WERI-Rb-1 (cell line): ENCODE data around the gene SZT2.

Experiments used
- DNase-seq: peaks from one replicate; pipeline ENCODE4 v3.0.0-alpha.2; 2020
- H3K27ac ChIP-seq: fragments of 250-450 bp; sonication (Bioruptor Pico); 2 replicates; pipeline ENCODE4 v1.5.1; 2020; ENCODE audit warnings: mild to moderate bottlenecking, moderate library complexity
- H3K27me3 ChIP-seq: fragments of 250-450 bp; sonication (Bioruptor Pico); 2 replicates; pipeline ENCODE4 v1.5.1; 2021; ENCODE audit warnings: mild to moderate bottlenecking, low read depth, moderate library complexity; ENCODE audit not compliant: insufficient read depth, severe bottlenecking
- H3K36me3 ChIP-seq: fragments of 250-450 bp; sonication (Bioruptor Pico); 2 replicates; pipeline ENCODE4 v1.5.1; 2020; ENCODE audit warnings: mild to moderate bottlenecking, moderate library complexity
- H3K4me3 ChIP-seq: 2 replicates; pipeline ENCODE4 v1.5.1; 2011; ENCODE audit warnings: low read depth, mild to moderate bottlenecking, control low read depth, low read length
- H3K9me3 ChIP-seq: fragments of 250-450 bp; sonication (Bioruptor Pico); 2 replicates; pipeline ENCODE4 v1.5.1; 2021; ENCODE audit warnings: mild to moderate bottlenecking, moderate library complexity; ENCODE audit not compliant: severe bottlenecking
- CTCF ChIP-seq: IDR thresholded peaks from 2 replicates; pipeline ENCODE4 v1.5.1; 2011; ENCODE audit warnings: low read depth, mild to moderate bottlenecking, control low read depth, inconsistent platforms, low read length

The SZT2 gene

GRCh38 chr1:43389326-43390313, at the start of gene SZT2, which contains the start of gene MED8:
Gene SZT2, plus strand, starts transcription at chr1:43389899. Its CDS starts 70 bp downstream, at chr1:43389969.
Gene MED8, minus strand, starts transcription at chr1:43389800. Its CDS starts 36 bp downstream, at chr1:43389764.
- H3K36me3 ChIP-seq: peaks cover 34% of the 10 kb centered on the region
- H3K4me3 ChIP-seq: peak within 1 kb of the TSS; percentile 60
- no peak for TF ChIP-seq CTCF
- peak within 1 kb of the TSS; percentile 96 for H3K27ac ChIP-seq
- H3K27me3 ChIP-seq: no peaks in the 10 kb centered on the region
- peak; percentile 97 for DNase-seq
- no peaks in the 10 kb centered on the region for H3K9me3 ChIP-seq

GRCh38 chr1:43340559-43340958, 49.1 kb upstream of the SZT2 start:
- DNase-seq: no peak
- no peak for TF ChIP-seq CTCF
- H3K4me3 ChIP-seq: no peak overlapping the region
- H3K9me3 ChIP-seq: no peaks in the 10 kb centered on the region
- no peak overlapping the region for H3K27ac ChIP-seq
- H3K36me3 ChIP-seq: no peaks in the 10 kb centered on the region
- H3K27me3 ChIP-seq: no peaks in the 10 kb centered on the region

GRCh38 chr1:43344267-43344850, 45.3 kb upstream of the SZT2 start:
- DNase-seq: no peak
- no peaks in the 10 kb centered on the region for H3K9me3 ChIP-seq
- no peaks in the 10 kb centered on the region for H3K36me3 ChIP-seq
- no peak overlapping the region for H3K4me3 ChIP-seq
- no peak overlapping the region for H3K27ac ChIP-seq
- no peak for TF ChIP-seq CTCF
- H3K27me3 ChIP-seq: no peaks in the 10 kb centered on the region

GRCh38 chr1:43345120-43345519, 44.6 kb upstream of the SZT2 start:
- no peak overlapping the region for H3K27ac ChIP-seq

GRCh38 chr1:43346636-43347035, 43.1 kb upstream of the SZT2 start:
- H3K36me3 ChIP-seq: no peaks in the 10 kb centered on the region
- TF ChIP-seq CTCF: no peak
- H3K27ac ChIP-seq: no peak overlapping the region
- DNase-seq: no peak
- no peaks in the 10 kb centered on the region for H3K9me3 ChIP-seq
- H3K27me3 ChIP-seq: no peaks in the 10 kb centered on the region
- no peak overlapping the region for H3K4me3 ChIP-seq

More at GRCh38 chr1:43345120-43345519, 44.6 kb upstream of the SZT2 start:
- DNase-seq: no peak
- no peaks in the 10 kb centered on the region for H3K27me3 ChIP-seq
- no peaks in the 10 kb centered on the region for H3K9me3 ChIP-seq
- no peak for TF ChIP-seq CTCF
- no peaks in the 10 kb centered on the region for H3K36me3 ChIP-seq
- no peak overlapping the region for H3K4me3 ChIP-seq
